Fibroblast of skin of left quadriceps (primary cell): Measurements from ENCODE around the gene POPDC2.
"Not testable (repeated sequence)": the region's sequence is repeated elsewhere in the genome, so short reads cannot be mapped to it uniquely, and the experiment has no call there.

ENCODE experiments used
- DNase-seq, 2 experiments: peaks; one replicate each; pipeline ENCODE4 v3.0.0-alpha.2; 2013; ENCODE audit warnings: low read depth in 2 of 2

The POPDC2 gene

GRCh38 chr3:119613201-119613600 is 47.2 kb downstream of the POPDC2 start:
- DNase-seq = no peak

DNA sequence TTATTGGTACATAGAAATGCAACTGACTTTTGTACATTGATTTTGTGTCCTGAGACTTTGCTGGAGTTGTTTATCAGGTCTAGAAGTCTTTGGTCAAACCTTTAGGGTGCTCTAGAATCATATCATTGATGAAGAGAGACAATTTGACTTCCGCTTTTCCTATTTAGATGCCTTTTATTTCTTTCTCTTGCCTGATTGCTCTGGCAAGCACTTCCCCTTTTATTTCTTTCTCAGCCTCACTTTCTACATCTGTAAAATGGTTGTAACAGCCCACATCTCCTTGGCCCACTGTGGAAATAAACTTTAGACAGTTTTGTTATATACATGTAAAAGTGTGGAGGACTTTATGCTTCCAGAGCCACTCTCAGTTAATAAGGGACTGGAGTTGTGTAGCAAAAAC is 48.7 kb downstream of the POPDC2 start:
- no peak for DNase-seq

DNA sequence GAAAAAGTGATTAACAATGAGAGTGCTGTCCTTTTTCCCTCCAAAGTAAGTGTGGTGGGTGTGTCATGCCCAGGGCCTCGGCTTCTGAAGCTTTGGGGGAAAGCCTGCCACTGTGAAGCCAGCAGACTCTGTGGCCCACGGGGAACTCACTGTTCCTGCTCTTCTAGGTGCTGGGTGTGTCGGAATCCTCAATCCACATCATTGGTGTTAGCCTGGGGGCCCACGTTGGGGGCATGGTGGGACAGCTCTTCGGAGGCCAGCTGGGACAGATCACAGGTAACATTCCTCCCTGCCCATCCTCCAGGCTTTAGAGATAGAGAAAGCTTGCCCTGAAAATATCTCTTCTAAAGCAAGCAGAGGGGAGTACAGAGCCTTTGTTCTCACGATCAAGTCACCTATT is 51.1 kb downstream of the POPDC2 start:
- no peak for DNase-seq

DNA sequence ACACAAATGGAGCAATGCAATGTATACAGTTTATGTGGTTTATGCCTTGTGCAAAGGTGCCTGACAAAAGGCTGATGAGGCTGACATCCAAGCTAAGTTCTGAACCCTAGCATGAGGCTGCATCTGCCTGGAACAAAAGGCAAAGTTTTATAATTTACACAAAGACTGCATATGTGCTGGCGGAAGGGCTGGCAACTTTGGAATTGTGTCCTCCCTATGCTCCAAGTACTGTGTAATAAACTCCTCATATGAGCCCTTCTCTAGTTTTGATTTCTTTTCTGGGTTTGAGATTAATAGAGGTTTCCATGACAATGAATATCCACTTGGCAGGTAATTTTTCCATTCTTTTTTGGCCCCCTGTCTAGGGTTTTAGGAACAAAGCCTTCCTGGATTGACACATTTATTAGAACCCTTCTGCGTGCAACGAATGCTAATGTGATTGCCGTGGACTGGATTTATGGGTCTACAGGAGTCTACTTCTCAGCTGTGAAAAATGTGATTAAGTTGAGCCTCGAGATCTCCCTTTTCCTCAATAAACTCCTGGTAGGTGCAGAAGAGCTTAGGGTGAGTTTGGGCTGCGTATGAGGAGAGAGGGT is 51.9 kb downstream of the POPDC2 start:
- DNase-seq = no peak

GRCh38 chr3:119604878-119605277 is 55.5 kb downstream of the POPDC2 start:
- DNase-seq = peak; percentile 27 to 40

DNA sequence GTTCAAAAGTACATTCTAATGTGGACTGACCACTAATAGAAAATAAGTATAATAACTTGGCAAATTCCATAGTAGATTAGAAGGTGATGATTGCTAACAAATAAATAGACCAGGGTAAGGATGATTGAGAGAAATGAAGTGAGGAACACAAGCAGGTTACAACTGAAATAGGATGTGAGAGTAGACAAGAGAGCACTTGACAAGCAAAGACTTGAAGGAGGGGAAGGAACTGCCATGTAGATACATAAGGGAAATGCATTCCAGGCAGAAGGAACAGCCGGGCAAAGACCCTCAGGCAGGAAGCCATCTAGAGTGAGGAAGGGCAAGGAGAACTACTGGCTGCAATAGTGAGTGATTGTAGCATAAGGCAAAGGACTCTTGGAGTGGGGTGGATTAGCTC is 57.7 kb downstream of the POPDC2 start:
- no peak for DNase-seq

DNA sequence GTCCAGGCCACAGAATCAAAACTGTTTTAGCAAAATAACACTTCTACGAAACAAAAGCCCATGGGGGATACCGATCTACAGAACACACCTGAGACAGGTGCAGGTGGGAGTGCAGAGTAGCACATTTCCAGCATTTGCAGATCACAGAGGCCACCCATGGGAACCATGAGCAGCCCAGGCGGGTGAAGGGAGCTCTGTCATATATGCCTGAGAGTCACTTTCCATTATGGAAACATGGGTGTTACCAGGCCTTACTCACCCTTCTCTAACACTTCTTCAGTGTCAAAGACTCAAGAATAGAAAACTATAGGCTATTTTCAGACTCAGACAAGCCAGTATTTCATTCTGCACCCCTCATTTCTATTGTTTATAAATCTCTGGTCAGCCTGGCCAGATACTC is 59.2 kb downstream of the POPDC2 start:
- no peak for DNase-seq

DNA sequence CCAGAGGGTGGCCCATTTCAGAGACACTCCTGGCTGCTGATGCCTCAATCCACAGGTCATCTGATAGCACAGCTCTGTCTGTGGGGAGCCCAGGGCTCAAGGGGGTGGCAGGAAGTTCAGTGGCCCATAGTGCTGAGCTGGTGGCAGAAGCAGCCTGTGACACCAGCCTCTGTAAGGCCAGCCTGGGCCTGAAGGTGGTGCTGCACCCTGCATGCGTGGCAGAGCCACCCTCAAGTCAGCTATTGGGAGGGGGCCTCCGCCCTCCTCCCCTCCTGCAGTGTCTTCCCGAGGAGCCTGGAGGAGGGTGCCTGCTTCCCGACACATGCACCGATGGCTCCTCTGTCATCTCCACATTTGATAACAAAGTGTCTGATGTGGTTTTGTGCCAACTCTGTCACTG is 59.7 kb downstream of the POPDC2 start:
- no peak for DNase-seq

DNA sequence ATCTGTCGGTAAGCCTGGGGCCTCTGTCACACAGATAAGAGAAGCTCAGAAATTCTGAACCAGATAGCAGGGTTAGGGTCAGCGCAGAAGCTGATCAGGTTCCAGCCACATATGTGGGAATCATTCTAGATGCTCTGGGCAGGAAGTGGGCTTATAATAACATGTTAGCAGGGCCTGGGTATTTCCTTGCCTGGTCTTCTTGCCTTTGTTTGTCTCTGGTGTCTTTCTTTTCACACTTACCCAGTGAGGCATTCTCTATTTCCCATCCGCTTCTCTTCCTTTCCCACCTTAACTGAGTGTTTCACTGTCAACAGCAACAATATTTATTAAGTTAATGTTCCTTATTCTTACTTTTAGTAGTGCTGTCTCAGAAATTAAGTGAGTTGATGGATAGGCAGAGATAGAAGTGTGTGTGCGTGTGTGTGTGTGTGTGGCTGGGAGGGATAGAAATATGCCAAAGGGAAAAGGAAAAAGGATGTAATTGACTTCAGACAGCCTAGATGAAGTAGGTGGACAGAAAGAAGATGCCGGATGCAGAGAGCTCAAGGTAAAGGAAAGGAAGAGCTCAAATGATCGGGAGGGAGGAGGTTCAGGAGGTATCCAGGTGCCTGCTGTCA is 60.7 kb downstream of the POPDC2 start:
- DNase-seq = no peak

GRCh38 chr3:119598410-119599098 is 61.8 kb downstream of the POPDC2 start:
- no peak for DNase-seq

GRCh38 chr3:119597548-119598288 is 62.7 kb downstream of the POPDC2 start, which contains the start of gene PLA1A:
Gene PLA1A (plus strand): TSS chr3:119597885. CDS start chr3:119597914, 29 bp downstream.
- no peak for DNase-seq

DNA sequence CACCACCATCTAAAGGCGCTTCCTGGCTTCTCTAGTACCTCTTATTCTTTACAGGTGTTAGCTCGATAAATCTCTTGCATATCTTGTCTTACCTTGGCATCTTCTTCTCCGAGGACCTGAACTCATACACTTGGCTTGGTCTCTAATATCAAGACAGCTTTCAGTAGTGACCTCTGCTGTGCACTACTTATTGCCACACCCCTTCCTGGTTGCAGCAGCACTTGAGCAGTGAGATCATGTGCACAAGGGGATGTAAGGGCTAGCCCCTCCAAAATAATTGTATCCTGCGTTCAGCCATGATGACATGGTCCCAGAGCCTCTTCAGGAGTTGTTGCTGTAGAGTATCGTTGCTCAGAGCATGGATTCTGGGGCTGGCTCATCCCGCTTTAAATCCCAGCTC is 64.0 kb downstream of the POPDC2 start:
- no peak for DNase-seq

DNA sequence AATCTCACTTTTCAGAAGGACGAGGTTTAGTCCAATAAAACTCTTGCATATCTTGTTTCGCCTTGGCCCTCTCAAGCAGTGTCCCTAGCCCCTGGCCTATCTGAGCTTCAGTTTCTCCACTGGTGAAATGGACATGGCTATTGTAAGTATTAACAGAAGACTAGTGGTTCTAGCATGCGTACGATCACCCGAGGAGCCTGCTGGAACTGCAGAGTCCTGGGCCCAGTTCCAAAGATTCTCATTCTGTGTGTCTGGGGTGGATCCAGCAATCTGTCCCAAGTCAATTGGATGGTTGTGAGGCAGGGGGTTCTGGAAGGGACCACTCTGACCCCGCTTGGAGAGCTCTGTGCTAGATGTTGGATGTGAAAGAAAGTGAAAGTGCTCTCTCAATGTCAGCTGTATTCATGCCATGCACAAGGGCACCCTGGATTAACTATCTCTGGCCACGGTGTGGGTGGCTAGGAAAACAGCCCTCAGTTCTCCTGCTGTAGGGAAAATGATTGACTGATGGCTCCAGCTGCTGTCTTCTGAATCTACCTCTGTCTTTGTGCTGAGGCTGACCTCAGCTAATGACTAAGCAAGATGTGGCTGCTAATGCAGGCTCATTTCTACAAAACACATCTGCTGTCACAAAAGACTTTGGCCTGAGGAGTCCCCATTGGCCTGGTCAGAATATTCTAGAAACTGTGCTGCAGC is 64.6 kb downstream of the POPDC2 start:
- DNase-seq = no peak

GRCh38 chr3:119594929-119595328 is 65.5 kb downstream of the POPDC2 start:
- not testable (repeated sequence) for DNase-seq

DNA sequence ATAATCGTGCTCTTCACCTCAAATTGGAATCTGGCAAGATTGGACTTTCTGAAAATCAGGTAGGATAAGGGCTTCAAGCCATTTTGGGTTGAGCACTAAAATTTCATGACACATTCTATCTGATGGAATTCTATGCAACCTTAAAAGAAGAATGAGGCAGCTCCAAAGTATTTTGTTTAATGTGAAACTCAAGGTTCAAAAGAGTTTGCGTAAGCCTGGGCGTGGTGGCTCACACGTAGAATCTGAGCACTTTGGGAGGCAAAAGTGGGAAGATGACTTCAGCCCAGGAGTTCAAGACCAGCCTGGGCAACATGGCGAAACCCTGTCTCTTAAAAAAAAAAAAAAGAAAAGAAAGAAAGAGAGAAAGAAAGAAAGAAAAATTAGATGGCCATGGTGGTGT is 66.3 kb downstream of the POPDC2 start:
- DNase-seq = no peak

DNA sequence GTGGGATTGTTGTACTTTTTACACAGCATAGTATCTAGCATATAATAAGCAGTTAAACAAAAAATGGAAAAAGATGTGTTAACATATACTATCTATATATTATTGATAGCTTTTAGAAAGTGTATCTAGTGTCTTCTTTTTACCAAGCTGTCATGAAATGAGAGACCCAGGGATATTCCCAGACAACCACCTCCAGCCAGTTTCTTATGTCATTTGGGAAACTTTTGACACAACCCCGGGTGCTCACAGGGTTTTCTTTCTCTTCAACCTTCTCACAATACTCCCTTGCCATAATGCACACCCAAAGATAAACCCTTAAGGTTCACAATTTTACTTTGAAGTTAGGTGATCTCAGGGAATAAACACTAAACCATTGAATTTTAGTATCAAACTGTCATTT is 67.5 kb downstream of the POPDC2 start:
- no peak for DNase-seq
